CD4-positive, alpha-beta T cell treated with Interleukin-10 for 1 hour (primary cell): ENCODE measurements around the gene CFDP1.

Source experiments
- DNase-seq: peaks from one replicate; pipeline ENCODE4 v3.0.0-alpha.2; 2020

CFDP1 gene

GRCh38 chr16:75246504-75247205, 186.6 kb downstream of the CFDP1 start:
- DNase-seq = no peak

GRCh38 chr16:75244844-75245758, 188.2 kb downstream of the CFDP1 start:
- no peak for DNase-seq

GRCh38 chr16:75244225-75244809, 189.0 kb downstream of the CFDP1 start:
- no peak for DNase-seq
